Measurements from ENCODE around the gene XRCC5.

GRCh38 chr2:216159646-216160045, 50.5 kb downstream of the XRCC5 start:
- no peak for TF ChIP-seq CTCF (IDR thresholded peaks at IDR 0.05; ENCODE audit: poor library complexity, severe bottlenecking)
- TF ChIP-seq TAF1 (IDR thresholded peaks at IDR 0.05; ENCODE audit: low read depth) = no peak
- TF ChIP-seq POLR2AphosphoS5 (IDR thresholded peaks at IDR 0.05) = no peak
- TF ChIP-seq EZH2 (IDR thresholded peaks at IDR 0.05; ENCODE audit: borderline replicate concordance, insufficient read depth, low read length, poor library complexity, severe bottlenecking) = no peak
- no peak for TF ChIP-seq EP300 (conservative IDR thresholded peaks at IDR 0.05; ENCODE audit: poor library complexity, severe bottlenecking)
- no peak for TF ChIP-seq REST (IDR thresholded peaks at IDR 0.05; ENCODE audit: borderline replicate concordance)
- TF ChIP-seq SMC3 (conservative IDR thresholded peaks at IDR 0.05; ENCODE audit: poor library complexity) = no peak

Data from neural cell (in vitro differentiated cells).